M059J (cell line): ENCODE measurements around the gene SERPINA10. TPM values are rescaled to one million over a fixed set of nuclear protein-coding genes. Genes with fewer than 3 reads are reported as not detected.
"Not testable (repeated sequence)": the region's sequence is repeated elsewhere in the genome, so short reads cannot be mapped to it uniquely, and the experiment has no call there.

ENCODE experiments used
- DNase-seq: peaks from one replicate; pipeline ENCODE4 v3.0.0-alpha.2; 2012; ENCODE audit warnings: low read depth
- total RNA-seq: library from RNA; depleted of rRNA; stranded (reverse); fragments of >200 nt; shearing (Covaris generic); gene quantifications from 2 replicates; pipeline ENCODE4 v1.2.3, GENCODE V29; 2014; rRNA removed

Gene SERPINA10
- total RNA-seq, 1 experiment from 2014 or later = not detected

DNA sequence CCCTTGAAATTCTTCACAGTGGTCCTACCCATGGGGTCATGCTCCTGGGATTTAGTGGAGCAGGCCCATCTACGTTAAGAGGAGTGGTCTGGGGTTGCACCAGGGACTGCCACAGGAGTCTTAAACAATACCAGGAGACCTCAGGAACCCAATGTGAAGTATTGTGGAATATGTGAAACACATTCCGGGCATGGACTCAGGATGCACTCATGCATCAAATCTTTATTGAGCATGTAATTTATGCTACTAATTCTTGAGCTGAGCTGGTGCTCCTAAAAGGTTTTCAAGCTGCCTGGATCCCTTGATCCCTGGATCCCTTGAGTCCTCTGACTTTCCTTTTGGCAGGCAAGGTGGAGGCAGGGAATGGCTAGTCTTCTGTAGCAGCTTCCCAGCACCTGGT, 8.8 kb downstream of the SERPINA10 start:
- DNase-seq = no peak

DNA sequence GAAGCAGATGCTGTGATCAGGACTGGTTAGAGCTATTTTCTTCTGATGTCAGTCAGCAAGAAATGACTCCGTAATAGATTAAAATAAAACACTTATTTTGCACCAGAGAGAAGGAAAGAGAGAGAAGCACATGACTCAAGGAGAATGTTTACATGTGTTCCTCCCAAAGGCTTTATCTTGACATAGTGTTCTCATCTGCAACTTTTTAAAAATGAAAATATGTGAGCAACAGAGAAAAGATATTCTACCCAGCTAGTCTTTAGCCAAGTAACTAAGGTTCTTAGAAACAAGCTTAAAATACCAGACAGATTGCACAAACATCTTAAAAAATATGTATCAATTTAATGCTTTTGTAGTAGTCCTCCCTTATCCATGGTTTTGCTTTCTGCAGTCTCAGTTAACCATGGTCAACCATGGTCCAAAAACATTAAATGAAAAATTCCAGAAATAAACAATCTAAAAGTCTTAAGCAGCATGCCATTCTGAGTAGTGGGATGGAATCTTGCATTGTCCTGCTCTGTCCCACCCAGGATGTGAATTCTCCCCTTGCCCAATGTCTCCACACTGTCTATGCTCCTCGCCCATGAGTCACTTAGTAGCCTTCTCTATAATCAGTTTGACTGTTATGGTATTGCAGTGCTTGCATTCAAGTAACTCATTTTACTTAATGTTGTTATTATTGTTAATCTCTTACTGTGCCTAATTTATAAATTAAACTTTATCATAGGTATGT, 9.9 kb downstream of the SERPINA10 start:
- no peak for DNase-seq

DNA sequence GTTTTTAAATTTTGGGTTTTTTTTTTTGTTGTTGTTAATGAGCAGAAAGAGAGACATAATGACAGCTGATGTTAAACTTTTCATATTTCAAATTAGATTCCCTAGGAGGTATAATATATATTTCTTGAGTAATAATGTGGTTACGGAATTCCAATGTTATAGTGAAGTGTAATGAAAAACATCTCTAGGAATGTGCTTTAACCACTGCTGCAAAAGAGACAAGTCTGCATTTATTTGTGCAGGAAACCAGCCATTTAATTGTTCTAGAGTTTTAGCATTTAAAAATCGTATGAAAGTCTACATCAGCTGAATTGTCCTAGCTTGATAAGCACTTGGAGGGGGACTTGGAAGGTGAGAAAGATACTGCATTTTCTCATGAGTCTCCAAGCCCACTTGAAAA, 14.3 kb downstream of the SERPINA10 start:
- no peak for DNase-seq

DNA sequence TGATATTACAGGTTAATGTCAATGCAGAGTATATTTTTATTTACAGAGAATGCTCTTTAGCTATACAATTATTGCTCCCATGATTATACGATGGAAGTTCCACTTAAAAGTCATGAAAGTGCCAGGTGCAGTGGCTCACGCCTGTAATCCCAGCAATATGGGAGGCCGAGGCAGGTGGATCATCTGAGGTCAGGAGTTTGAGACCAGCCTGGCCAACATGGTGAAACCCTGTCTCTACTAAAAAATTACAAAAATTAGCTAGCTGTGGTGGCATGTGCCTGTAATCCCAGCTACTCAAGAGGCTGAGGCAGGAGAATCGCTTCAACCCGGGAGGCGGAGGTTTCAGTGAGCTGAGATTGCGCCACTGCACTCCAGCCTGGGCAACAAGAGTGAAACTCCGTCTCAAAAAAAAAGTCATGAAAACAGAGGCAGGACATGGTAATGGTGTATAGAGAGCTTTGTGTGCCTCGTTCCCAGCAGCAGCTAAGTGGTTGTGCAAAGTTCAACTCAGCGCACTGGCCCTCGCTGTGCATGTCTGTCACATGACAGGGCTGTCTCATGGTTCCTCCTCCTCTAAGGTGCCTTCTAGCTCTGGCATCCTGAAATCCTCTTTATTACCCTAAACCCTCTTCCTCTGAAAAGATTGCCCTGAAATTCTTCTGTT, 16.0 kb downstream of the SERPINA10 start:
- DNase-seq = not testable (repeated sequence)

DNA sequence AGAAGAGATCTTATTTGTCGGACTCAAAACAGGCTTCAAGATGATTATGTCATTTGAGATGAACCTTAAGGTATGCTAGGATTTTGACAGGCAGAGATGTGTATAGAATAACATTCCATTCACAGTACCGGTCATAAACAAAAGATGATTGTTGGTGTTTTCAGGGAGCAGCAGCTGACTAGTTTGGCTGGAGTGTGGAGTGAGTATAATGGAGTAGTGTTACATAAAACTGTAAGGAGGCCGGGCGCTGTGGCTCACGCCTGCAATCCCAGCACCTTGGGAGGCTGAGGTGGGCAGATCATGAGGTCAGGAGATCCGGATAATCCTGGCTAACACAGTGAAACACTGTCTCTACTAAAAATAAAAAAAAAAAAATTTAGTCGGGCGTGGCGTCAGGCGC, 23.9 kb downstream of the SERPINA10 start:
- DNase-seq = peak; percentile 2

DNA sequence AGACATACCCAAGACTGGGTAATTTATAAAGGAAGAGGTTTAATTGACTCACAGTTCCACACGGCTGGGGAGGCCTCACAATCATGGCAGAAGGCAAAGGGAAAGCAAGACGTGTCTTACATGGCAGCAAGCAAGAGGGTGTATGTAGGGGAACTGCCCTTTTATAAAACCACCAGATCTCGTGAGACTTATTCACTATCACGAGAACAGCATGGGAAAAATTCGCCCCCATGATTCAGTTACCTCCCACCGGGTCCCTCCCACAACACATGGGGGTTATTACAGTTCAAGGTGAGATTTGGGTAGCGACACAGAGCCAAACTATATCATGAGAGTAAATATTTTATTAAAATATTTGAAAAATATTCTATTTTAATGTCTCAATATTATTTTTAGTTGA, 24.5 kb downstream of the SERPINA10 start:
- peak; percentile 3 for DNase-seq

DNA sequence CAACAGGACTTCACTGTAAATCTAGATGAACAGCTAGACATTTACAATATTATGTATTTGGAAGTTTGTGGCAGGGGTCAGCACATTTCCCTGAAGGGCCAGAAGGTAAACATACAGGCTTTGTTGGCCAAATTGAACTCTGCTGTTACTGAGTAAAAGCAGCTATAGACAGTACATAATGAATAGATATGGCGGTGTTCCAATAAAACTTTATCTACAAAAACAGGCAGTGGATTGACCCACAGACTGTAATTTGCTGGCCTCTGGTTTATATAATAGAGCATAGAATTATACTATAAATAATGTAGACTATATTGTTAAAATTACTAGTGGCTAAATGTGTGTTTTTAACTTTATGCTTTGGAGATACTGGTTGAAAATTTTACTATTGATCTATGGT, 25.7 kb downstream of the SERPINA10 start:
- no peak for DNase-seq

DNA sequence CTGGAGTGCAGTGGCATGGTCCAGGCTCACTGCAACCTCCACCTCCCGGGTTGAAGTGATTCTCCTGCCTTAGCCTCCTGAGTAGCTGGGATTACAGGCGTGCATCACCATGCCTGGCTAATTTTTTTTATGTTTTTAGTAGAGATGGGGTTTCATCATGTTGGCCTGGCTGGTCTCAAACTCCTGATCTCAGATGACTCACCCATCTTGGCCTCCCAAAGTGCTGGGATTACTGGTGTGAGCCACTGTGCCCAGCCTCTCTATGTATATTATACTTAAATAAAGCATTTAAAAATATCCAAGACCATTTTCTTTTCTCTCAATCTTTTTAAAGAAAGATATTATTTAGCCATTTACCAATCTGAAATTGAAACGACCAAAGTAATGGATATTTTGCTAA, 28.9 kb downstream of the SERPINA10 start:
- not testable (repeated sequence) for DNase-seq

DNA sequence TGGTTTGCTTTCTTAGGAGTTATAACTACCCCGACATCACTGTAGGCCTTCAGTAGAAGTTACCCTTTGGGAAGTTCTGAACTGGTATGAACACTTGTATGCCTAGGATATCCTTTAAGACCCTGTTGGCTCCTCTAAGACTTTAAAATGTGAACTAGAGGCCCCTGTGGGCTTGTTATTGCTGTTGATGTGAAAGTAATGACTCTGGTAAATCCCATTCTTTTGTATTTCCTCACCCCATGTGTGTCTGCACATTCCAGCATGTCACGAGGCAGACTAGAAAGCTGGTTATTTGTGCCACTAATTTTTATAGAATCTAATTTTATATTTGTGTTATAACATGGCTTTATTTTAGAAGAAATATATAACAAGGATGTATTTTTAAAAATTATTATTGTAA, 48.9 kb downstream of the SERPINA10 start:
- no peak for DNase-seq

DNA sequence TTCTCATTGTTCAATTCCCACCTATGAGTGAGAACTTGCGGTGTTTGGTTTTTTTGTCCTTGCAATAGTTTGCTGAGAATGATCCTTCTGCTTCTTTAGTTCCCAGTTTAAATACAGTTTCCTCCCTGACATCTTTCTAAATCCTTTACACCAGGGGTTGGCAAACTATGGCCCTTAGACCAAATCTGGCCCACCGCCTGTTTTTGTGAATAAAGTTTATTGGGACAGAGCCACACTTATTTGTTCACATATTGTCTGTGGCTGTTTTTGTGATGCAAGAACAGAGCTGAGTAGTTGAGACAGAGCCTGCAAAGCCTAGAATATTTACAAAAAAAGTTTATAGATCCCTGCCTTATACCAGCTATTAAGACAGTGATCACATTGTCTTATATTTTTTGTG, 53.7 kb downstream of the SERPINA10 start:
- no peak for DNase-seq

DNA sequence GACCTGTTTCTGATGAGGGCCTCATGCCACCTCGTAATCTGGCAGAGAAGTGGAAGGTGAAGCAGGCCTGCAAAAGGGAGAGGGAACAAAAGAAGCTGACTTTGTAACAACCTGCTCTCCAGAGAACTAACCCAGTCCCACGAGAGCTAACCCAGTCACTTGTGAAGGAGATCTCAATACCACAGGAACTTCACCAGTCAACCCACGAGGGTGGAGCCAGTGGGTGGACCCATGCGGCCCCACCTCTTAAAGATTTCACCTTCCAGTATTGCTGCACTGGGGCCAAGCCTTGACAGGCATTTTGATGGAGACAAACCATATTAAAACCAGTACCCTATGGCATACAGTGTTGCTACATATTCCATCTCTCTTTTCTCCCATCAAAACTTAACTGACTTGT, 55.1 kb downstream of the SERPINA10 start:
- DNase-seq = no peak

DNA sequence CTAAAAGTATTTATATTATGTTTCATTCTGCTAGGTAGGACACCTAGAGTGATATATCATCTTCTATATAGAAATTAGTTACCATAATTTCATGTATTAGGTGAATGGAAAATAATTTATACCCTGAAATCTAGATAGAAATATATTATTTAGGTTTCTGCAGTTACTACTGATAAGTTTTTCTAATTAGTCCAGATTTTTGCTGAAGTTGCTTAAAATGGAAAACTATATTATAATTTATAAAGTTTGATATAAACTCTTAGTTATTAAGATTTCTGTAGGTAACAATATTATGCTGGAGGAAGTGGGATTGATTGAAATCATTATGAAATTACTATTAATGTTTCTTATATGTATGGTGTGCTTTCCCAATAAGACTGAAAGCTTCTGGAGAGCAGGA, 56.0 kb downstream of the SERPINA10 start:
- DNase-seq = no peak

Other genes with a start within 250 kb of the SERPINA10 start
- 98.8 and 137 TPM in 2 replicates for gene DDX24, start 212.1 kb downstream of the SERPINA10 start, total RNA-seq
- gene IFI27L1, start 212.0 kb downstream of the SERPINA10 start, total RNA-seq = 18.7 and 19.3 TPM in 2 replicates
- 1,115 and 1,511 TPM in 2 replicates for gene IFI27, start 182.5 kb downstream of the SERPINA10 start, total RNA-seq
- 76.5 and 135 TPM in 2 replicates for gene IFI27L2, start 163.7 kb downstream of the SERPINA10 start, total RNA-seq
- 0.15 and 0.99 TPM in 2 replicates for gene PPP4R4, start 118.9 kb downstream of the SERPINA10 start, total RNA-seq
- 0.05 TPM in 1 of 2 replicates, not detected in the other for gene SERPINA6, start 30.1 kb upstream of the SERPINA10 start, total RNA-seq
- not detected in 2 replicates for gene SERPINA2, start 73.4 kb upstream of the SERPINA10 start, total RNA-seq
- gene SERPINA1, start 95.3 kb upstream of the SERPINA10 start, total RNA-seq = 5.6 and 8.3 TPM in 2 replicates
- not detected in 2 replicates for gene SERPINA11, start 159.5 kb upstream of the SERPINA10 start, total RNA-seq
- gene SERPINA9, start 182.9 kb upstream of the SERPINA10 start, total RNA-seq = not detected in 2 replicates
- gene SERPINA12, start 216.2 kb upstream of the SERPINA10 start, total RNA-seq = not detected in 2 replicates